ENCODE measurements around the gene CASZ1.

The CASZ1 gene

DNA sequence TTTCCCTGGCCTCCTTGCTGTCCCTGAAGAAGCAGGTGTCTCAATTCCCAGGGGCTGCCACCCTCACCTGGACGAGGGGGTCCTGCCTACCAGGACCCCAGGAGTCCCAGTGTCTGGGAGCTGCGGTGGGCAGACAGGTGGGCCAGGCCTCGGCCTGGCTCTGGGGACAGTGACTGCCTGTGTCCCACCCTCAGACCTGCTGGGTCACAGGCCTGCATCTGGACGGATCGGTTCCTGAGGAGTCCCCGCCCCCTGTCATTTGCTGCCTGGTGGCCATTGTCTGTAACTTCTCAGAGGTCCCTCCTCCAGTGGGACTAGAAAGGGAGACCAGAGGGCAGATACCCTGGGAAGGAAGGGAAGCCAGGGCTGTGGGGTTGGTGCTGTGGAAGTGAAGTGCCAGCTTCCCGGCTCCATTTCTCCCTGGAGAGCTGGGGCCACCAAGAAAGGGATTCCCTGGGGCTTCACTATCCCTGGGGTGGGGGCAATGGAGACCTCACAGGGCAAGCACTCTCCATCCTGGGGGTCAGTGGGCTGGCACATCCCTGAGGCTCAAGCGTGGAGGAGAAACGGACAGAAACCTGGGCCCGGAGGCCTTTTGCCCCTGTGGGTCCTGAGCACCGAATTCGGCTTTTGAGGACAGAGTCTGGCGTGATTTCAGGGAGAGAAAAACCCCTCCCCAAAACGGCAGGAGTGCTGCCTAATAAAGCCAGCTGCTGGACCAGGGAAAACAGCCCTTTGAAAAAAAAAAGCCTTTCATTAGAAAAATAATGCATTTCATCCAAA, 164.4 kb downstream of the CASZ1 start:
- no peak for DNase-seq

DNA sequence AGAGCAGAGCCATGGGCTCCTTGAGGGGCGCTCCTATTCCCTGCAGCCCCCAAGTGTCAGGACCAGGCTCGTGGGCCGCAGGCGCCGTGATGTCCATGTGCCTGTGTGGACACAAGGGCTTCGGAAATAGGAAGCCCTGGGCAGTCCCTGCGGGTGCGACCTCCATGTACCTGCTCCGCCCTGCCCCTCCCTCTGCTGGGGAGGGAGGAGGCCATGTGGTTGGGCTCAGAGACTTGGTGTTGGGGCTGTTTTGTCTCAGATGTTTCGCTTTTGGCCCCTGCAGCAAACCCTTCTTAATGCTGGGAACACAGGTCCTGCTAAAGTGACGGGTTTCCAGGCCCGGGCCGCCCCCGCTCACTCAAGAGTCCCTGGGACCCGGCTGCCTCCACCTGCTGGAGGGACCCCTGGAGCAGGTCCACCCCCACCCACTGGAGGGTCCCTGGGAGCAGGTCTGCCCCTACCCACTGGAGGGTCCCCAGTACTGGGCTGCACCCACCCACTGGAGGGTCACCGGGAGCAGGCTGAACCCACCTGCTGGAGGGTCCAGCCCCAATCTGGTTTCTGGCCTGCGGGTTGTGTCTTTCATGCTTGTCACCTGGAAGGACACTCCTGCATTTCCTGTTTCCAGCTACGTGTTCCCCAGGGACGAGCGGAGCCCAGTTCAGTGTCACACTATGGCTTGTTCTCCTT, 165.2 kb downstream of the CASZ1 start:
- no peak for DNase-seq

DNA sequence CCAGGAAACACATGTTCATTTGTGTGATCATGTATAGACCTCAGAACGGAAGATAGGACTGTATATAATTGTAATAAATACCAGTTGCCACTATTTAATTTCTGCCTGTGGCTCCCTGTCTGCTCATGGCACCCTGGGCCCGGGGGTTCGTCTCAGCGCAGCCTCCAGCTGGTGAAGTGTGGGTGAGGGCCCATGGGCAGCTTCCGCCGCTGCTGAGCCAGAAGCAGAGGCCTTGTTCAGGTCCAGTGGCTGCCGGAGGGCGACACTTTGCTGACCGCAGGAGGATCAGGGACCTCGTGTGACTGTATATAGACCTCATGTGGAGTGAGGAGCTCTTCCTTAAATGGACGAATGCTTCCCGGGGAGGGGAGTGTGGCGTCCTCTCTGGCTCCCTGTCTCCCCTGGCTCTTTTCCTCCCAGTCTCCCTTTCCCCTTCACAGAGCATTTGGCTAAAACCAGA, 165.8 kb downstream of the CASZ1 start:
- DNase-seq, result no peak

DNA sequence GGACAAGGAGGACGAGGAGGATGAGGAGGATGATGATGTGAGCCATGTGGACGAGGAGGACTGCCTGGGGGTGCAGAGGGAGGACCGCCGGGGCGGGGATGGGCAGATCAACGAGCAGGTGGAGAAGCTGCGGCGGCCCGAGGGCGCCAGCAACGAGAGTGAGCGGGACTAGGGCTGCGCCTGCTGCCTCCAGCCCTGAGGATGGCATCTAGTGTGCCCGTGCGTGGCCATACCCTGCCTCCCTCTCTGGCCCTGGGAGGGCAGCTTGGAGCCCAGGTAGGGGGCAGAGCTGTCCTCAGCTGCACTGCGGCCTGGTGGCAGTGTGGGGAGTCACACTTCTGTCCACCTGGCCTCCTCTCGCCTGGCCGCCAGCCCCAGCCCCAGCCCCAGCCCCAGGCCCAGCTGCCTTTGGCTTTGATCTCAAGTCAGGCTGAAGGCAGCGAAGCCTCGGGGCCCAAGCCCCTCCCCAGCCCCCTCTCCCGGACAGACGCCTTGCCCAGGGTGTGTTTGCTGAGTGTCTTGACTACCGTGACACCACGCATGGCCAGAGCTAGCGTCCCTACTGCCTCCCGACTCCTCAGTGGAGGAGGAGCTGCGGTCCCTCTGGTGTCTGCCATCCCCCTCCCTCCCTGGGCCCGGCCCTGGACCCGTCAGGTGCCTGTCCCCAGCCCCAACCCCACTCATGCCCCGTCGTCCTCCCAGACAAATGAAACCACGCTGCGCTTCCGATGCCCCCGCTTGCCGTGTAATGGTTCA, 166.5 kb downstream of the CASZ1 start:
- no peak for DNase-seq

DNA sequence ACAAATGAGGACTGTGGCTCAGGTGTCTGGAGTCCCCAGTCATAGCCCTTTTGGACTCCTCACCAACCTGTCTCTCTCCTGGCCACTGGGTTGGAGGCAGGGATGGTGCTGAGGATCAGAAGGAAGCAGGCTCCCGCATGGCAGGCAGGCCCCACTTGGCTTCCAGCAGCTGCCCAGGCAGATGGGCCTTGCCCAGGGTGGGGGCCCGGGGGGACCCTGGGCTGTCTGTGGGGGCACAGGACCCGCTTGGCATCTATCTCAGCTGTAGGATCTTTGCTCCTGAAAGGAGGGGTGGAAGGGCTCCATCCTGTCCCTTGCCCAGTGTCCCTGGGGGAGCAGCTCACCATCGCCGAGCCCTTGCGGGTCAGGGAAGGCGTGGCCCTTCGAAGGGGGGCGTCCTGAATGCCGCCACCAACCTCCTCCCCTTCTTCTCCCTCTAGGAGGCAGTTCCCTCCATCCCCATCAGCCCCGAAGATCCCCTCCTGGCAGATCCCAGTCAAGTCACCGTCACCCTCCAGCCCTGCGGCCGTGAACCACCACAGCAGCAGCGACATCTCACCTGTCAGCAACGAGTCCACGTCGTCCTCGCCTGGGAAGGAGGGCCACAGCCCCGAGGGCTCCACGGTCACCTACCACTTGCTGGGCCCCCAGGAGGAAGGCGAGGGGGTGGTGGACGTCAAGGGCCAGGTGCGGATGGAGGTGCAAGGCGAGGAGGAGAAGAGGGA, 167.2 kb downstream of the CASZ1 start:
- DNase-seq, result no peak

DNA sequence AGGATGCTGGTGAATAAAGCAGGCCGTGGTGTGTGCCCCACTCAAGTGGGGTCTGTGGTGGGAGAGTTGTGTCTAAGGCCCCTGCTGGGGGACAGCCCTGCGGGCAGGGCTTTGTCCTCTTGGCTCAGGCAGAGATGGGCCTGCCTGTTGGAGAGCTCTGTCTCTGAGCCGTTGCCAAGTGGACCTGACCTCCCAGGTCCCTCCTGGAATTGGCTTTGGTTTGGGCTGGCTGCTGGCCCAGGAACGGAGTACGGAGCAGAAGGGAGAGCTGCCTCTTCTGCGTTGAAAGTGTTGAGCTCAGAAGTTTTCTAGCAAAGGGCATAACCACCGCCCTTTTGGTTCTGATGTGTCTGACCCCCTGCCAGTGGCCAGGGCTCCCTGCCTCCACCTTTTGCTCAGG, 167.8 kb downstream of the CASZ1 start:
- DNase-seq, result no peak

DNA sequence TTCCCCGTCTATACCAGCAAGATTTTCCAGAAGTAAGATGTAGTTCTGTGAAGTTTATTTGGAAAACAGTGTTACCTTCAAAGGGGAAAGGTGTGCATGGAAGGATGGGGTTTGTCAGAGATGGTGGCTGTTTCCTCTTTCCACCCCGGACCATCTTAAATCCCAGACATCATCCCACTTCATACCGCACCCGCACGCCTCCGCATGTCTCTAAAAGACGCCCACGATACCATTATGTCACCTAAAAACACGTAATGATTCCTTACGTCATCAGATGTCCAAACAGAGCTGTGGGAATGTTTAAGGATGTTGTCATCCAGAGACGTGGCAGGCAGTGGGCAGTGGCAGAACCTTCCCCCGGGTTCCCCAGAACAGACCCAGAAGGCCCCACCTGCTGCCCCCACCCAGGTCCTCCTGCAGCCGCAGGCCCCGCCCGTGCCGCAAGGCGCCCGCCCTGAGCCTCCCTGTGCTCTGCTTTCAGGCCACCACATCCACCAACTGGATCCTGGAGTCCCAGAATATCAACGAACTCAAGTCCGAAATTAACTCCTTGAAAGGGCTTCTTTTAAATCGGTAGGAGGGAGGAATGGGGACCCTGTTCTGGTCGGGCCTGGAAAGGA, 169.5 kb downstream of the CASZ1 start:
- DNase-seq, result no peak

DNA sequence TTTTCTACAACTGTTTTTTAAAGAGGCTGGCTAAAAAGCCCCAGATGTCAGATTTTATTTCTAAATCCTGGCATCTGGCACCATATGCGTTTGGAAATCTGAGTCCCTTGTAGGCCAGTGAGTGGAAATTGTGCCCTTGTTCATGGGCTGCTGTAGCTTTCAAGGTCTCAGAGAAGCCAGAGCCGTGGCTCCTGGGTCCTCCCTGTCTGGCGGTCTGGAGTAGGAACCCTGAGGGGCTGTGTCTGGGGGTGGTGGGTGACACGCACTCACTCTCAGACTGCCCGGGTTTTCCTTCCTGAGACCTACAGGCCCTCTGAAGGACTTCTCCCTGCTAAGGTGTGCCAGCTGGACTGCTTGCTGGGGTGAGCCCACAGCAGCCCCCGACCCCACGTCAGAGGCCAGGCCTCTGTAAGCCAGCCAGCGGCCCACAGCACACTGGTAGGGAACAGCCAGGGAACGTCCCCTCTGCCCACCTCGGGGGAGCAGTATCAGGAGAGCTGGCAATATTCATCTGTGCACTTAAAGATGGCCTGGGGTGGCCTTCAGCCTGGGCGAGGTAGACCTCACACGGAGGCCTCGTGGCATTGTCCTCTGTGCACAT, 170.2 kb downstream of the CASZ1 start:
- no peak for DNase-seq

DNA sequence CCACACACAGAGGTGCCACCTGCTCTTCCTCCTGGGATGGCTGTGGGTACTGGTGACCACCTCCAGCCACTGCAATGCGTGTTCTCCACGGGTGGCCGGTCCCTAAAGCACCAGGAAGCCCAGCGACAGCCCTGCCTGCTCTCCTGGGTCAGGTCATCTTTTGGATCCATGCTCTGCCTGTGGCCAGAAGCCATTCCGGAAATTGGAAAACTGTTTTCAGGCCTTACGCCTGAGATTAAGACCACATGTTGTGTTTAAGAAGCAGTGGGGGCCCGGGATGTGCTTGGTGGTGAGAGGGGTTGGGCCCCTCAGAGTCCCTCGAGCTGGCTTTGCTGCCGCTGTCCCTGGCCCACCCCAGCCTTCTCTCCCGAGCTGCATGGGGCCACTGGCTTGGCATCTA, 170.9 kb downstream of the CASZ1 start:
- no peak for DNase-seq

DNA sequence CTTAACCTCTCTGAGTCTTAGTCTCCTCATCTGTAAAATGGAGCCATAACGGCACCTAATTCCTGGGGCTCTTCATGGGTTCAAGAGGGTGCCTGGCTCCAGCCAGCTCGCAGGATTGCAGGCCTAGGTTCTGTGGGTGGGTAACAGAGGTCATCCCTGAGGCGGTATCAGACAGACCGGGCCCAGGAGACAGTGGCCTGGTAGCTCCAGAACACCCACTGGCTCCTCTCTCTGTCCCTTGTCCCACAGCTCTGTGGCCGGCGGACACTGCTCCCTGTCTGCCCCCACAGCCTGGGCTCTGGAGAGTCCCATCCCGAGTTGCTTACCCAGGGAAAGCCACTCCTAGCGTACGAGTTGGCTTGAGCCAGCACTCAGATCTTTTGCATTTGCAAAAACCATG, 171.4 kb downstream of the CASZ1 start:
- DNase-seq, result no peak

DNA sequence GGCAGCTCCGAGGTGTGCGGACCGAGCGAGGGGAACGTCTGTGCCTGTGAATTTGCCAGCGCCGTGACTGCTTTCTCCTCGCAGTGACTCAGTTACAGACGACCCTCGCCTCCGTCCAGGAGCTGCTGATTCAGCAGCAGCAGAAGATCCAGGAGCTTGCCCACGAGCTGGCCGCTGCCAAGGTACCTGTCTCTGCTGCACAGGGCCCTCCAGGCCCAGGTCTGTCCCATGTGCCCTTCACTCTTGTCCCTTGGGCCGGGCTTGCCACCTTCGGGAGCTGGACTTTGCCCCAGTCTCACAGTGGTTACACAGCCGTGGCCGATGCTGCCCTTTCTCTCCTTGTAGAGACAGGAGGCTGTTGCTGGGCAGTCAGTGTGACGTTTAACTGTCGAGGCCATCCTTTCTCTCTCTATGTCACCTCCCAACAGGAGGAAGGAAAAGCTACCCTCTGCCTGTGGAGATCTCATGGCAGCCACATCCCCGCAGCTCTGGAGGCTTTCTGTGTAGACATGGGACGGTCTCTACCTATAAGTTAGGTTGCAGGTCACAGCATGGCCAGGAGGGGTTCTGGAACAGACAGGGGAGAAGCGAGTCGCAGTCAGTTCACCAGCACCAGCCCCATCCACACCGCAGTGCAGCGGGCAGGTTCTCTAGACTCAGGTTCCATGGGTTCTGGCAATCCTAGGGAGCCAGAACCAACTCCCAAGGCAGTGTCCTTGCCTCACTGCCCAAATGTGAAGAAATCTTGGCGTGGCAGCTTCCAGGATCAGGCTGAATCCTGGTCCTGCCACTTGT, 172.0 kb downstream of the CASZ1 start:
- no peak for DNase-seq

DNA sequence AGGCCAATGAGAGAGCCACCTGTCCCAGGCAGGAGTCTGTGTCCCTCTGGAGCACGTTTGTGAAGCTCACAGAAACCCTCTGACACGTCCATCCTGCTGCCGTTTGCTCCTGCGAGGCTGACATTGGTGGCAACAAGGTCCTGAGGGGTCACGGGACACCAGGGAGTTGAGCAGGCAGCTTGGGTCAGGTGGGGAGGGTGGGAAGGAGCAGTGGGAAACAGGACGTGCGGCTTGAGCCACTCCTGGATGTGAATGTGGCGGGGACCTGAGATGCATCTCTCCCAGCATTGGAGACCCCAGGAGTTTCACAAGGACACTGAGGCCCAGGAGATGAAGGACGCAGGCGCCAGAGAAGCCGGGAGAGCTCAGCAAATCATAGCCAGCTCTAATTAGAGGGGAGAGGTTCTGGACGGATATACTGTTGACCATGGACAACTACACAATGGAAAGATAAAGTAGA, 172.7 kb downstream of the CASZ1 start:
- no peak for DNase-seq

DNA sequence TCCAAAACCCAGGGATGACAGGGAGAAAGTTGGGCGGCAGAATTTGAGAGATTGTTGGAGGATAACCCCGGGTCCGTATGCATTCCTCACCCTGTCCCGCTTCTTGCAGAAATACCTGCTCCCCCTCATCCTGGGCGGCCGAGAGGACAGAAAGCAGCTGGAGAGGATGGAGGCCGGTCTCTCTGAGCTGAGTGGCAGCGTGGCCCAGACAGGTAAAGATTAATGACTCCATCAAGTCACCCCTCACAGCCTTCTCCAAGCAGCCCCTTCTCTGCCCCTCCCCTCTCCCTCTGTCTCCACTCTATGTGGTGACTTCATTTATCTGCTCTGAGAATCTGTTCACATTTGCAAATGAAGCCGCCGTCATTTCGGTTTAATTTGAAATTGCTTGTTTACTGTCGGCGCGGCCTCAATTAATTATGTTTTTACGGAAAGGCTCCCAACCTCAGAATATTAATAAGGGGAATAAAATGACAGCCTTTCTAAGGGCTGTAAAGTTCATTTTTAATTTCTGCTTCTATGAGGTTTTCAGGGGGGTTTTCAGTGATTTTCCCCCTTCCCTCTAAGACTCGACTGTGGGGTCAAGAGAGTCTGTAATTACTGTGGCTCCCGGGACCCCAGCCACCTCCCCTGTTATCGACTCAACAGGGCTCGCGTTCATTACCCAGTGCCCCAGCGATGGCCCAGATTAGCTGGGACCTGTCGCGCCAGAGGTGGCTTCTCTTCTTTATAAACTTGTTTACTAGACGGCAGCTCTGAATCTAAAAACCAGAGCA, 173.3 kb downstream of the CASZ1 start:
- DNase-seq, result no peak

DNA sequence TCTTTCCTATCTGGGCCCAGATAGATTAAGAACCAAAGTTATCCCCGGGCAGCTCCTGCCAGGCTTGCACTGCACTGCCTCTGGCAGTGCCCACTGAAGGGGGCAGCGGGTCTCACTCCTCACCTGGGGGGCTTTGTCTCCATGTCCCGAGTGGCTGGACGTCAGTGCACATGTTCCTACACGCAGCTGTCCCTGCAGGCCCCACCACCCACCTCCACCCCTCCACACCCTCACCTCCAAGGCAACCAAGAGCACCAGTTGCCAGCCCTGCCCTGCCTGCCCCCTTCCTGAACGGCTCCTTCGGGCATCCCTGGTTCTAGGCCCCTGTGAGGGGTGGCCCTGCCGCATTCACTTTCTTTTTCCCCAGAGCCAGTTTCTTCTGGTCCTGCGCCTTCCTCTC, 174.5 kb downstream of the CASZ1 start:
- DNase-seq, result no peak

DNA sequence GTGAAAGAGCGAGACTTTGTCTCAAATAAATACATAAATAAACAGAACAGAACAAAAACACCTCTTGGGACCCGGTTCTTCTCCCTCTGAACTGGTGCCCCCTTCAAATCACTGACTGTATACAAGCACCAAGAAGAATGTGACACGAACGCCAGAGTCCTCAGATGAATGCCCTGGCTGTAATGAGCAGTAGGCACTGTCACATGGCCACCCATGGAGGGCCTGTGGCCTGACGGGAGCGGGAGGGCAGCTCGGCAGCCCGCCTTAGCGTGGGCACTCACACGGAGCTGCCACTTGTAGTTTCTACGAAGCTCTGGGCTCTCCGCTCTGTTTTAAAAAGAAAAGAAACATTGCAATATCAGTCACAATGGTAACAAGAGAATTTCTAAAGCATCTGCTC, 175.7 kb downstream of the CASZ1 start:
- no peak for DNase-seq

DNA sequence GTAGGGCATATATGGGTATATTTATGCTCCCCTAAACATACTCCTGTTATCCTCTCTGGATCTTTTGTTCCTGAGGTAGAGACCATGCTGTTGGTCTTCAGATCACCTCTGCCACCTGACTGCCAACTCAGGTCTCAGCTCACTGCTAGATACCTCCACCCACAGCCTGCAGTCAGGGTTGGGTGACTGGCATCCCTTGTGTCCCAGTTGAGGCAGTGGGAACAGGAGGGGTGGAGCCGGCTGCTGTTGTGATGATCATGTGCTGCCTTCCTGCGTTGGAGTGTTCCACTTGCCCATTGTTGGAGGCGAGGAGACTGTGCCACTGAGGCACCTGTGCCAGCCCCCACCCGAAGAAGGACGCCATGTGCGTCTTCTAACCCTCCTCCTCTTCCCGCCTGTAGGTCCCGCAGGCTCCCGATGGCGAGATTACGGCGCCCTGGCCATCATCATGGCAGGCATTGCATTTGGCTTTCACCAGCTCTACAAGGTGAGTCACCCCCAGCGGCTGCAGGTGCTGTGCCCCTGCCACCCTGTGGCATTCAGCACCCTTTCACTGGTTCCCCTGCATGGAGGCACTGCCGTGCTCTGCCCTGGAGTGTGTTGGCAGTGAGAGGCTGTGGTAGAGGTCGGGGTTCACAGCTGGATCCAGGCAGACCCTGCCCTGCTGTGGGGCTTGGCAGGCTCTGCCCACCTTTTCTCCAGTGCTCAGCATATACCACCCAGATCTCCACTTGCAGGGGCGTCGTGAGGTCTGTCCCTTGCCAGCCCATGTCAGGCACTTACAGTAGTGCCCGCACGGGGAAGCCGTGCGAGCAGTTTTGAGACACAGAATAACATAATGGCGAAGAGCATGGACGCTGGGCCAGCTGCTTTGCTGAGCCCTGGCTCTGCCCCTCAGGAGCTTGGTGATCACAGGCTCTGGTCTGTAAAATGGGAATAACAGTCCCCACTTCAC, 178.2 kb downstream of the CASZ1 start:
- no peak for DNase-seq

DNA sequence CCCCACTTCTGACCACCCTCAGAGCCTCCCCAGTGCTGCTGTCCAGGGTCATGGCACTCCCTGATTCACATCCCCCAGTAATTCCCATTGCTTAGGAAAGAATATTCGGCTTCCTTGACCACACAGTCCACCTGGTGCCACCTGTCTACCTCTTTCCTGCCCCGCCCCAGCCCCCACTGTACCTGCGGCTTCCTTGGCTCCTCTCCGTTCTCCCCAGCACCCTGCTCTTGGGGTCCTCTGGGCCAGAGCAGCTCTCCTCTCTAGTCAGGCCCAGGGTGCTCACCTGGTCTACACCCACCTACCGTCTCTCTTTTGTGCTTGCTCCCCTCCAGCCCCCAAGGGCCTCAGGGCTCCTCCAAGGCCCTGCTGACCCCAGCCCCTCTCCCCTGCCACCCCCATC, 179.1 kb downstream of the CASZ1 start:
- no peak for DNase-seq

DNA sequence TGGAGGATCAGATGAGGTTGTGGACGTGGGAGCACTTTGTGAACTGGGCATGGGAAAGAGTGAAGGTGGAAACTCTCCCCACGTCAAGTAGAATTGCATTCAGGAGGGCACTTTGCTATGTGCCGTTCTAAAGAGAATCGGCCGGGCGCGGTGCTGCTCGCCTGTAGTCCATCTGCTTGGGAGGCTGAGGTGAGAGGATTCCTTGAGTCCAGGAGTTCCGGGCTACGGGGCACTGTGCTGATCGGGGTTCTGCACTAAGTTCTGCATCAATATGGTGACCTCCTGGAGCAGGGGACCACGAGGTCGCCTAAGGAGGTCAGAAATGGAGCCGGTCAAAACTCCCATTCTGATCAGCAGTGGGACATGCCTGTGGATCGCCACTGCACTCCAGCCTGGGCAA, 179.8 kb downstream of the CASZ1 start:
- DNase-seq, result no peak

Measured in CD4-positive, alpha-beta T cell treated with Interferon gamma for 1 hour (primary cell).